Caco-2 (cell line): Measurements from ENCODE around the gene SLC2A9. TPM values are rescaled to one million over a fixed set of nuclear protein-coding genes. Genes with fewer than 3 reads are reported as not detected.
"Not testable (repeated sequence)": the region's sequence is repeated elsewhere in the genome, so short reads cannot be mapped to it uniquely, and the experiment has no call there.

Source experiments
- BruUV-seq: library from RNA; stranded (reverse); fragments of 400-500 nt; replicated peaks from 2 replicates; lab custom pipeline; 2021; lab: Mats Ljungman, UMichigan
- CTCF ChIA-PET: fragments of 300-600 bp; sonication (Branson Sonifier 250); formaldehyde crosslinking; loops from one replicate; lab custom pipeline; 2022; ENCODE audit warnings: antibody characterized with exemption; lab: Charles Lee
- POLR2A ChIA-PET: fragments of 300-600 bp; sonication (Branson Sonifier 250); formaldehyde crosslinking; loops from one replicate; lab custom pipeline; 2022; ENCODE audit warnings: antibody characterized with exemption; lab: Charles Lee
- DNase-seq, 2 experiments: peaks; one replicate each; pipeline versions ENCODE4 v3.0.0 to v3.0.0-alpha.2; 2020 to 2022
- H3K27me3 ChIP-seq: replicated peaks from 2 replicates; pipeline ENCODE4 v1.6.0; 2011; ENCODE audit warnings: low read length; ENCODE audit not compliant: control insufficient read depth, insufficient read depth
- H3K36me3 ChIP-seq: 2 replicates; pipeline ENCODE4 v1.5.1; 2011; ENCODE audit warnings: low read length; ENCODE audit not compliant: control insufficient read depth, insufficient read depth
- H3K4me1 ChIP-seq: fragments of 250-450 bp; sonication (Bioruptor Pico); 2 replicates; pipeline ENCODE4 v1.5.1; 2020; ENCODE audit warnings: mild to moderate bottlenecking
- H3K4me3 ChIP-seq: 2 replicates; pipeline ENCODE4 v1.5.1; 2011; ENCODE audit warnings: low read depth, mild to moderate bottlenecking, control low read depth, low read length
- H3K9me3 ChIP-seq: fragments of 250-450 bp; sonication (Bioruptor Pico); 2 replicates; pipeline ENCODE4 v1.5.1; 2020; ENCODE audit warnings: mild to moderate bottlenecking, moderate library complexity
- H3K27ac Mint-ChIP-seq: one replicate; pipeline ENCODE4 v1.8.0; 2022; ENCODE audit warnings: mixed read lengths; ENCODE audit not compliant: unreplicated experiment
- H3K27me3 Mint-ChIP-seq: one replicate; pipeline ENCODE4 v1.8.0; 2022; ENCODE audit warnings: mixed read lengths; ENCODE audit not compliant: insufficient read depth, unreplicated experiment
- H3K36me3 Mint-ChIP-seq: one replicate; pipeline ENCODE4 v1.8.0; 2022; ENCODE audit warnings: mild to moderate bottlenecking, mixed read lengths; ENCODE audit not compliant: insufficient read depth, unreplicated experiment
- H3K4me1 Mint-ChIP-seq: one replicate; pipeline ENCODE4 v1.8.0; 2022; ENCODE audit warnings: low read depth, mixed read lengths; ENCODE audit not compliant: unreplicated experiment
- H3K4me3 Mint-ChIP-seq: one replicate; pipeline ENCODE4 v1.8.0; 2022; ENCODE audit warnings: mild to moderate bottlenecking, moderate library complexity, mixed read lengths; ENCODE audit not compliant: unreplicated experiment
- H3K9me3 Mint-ChIP-seq: one replicate; pipeline ENCODE4 v1.8.0; 2022; ENCODE audit warnings: mixed read lengths; ENCODE audit not compliant: unreplicated experiment
- intact Hi-C: fragments of 100-400 bp; cut with micrococcal nuclease; formaldehyde crosslinking; loops from one replicate; pipeline ENCODE4 v1.10.0; 2022; ENCODE audit not compliant: unreplicated experiment
- total RNA-seq: library from RNA; stranded (reverse); gene quantifications from 2 replicates; pipeline ENCODE4 v1.2.3, GENCODE V29; 2022
- TF ChIP-seq, protein P1 (sequence below), 2 experiments: fragments of 200-600 bp in 1 of 2; IDR thresholded peaks; 1 replicate in 1 of 2; 2 replicates in 1 of 2; pipeline versions ENCODE4 v1.5.1 to v1.8.0; 2011 to 2022; ENCODE audit warnings: antibody characterized with exemption in 1 of 2, control low read depth in 1 of 2, inconsistent platforms in 1 of 2, low read depth in 1 of 2, low read length in 1 of 2, mild to moderate bottlenecking in 1 of 2, moderate library complexity in 1 of 2; ENCODE audit not compliant: insufficient read depth in 1 of 2, severe bottlenecking in 1 of 2, unreplicated experiment in 1 of 2

The SLC2A9 gene
- total RNA-seq, 1 experiment from 2014 or later, result 21.0 TPM

DNA sequence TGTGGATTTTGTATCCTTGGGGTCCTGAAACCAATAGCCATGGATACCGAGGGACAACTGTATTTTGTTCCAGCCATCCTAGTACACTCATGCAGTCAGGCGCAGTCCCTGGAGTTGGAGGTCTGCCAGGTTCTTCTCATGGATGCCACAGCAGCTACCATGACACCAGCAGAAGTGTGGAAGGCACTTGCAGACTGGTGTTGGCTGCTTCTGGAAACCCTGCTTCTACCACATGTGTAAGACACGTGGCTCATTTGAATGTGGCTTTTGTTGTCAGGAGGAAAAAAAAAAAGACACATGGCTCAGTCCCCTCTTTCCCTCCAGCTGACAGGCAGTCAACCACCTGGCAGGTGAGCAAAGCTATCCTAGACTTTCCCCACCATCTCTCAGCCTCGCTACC, 220.4 kb downstream of the SLC2A9 start:
- Histone ChIP-seq H3K9me3 (no peaks in the 10 kb centered on the region), H3K27me3 (no peaks in the 10 kb centered on the region), H3K4me1 (no peaks in the 10 kb centered on the region), H3K4me3 (no peak overlapping the region), H3K36me3 (no peaks in the 10 kb centered on the region)
- no peak overlapping the region for H3K4me3 Mint-ChIP-seq
- H3K27ac Mint-ChIP-seq, result no peak overlapping the region
- no peak for DNase-seq
- ChIA-PET POLR2A (no interaction called here), CTCF (no interaction called here)
- BruUV-seq, result no TSS peak
- intact Hi-C loops, result no loop called here
- TF ChIP-seq, protein P1, sequence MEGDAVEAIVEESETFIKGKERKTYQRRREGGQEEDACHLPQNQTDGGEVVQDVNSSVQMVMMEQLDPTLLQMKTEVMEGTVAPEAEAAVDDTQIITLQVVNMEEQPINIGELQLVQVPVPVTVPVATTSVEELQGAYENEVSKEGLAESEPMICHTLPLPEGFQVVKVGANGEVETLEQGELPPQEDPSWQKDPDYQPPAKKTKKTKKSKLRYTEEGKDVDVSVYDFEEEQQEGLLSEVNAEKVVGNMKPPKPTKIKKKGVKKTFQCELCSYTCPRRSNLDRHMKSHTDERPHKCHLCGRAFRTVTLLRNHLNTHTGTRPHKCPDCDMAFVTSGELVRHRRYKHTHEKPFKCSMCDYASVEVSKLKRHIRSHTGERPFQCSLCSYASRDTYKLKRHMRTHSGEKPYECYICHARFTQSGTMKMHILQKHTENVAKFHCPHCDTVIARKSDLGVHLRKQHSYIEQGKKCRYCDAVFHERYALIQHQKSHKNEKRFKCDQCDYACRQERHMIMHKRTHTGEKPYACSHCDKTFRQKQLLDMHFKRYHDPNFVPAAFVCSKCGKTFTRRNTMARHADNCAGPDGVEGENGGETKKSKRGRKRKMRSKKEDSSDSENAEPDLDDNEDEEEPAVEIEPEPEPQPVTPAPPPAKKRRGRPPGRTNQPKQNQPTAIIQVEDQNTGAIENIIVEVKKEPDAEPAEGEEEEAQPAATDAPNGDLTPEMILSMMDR (IDR thresholded peaks at IDR 0.05; ENCODE audit: insufficient read depth in 1 of 2, low read depth in 1 of 2, low read length in 1 of 2, severe bottlenecking in 1 of 2, unreplicated experiment in 1 of 2), result no peak
- H3K4me1 Mint-ChIP-seq, result no peaks in the 10 kb centered on the region
- H3K36me3 Mint-ChIP-seq, result no peaks in the 10 kb centered on the region
- peaks cover 5% of the 10 kb centered on the region for H3K27me3 Mint-ChIP-seq
- H3K9me3 Mint-ChIP-seq, result no peaks in the 10 kb centered on the region

DNA sequence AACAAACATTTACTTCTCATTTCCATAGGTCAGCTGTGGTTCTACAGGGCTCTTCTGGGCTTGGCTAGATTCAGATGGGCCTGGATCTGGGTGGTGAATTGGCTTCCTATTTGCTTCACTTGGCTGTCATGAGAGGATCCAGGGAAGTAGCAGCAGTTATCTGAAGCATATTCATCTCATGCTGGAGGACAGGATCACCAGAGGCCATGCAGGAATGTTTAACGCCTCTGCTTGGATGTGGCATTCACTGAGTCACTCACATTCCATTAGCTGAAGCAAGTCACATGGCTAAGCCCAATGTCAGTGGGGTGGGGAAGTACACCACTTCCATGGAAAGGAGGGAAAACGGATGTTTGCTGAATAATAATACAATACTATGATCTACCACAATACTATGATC, 224.7 kb downstream of the SLC2A9 start:
- H3K9me3 Mint-ChIP-seq, H3K36me3 Mint-ChIP-seq, H3K4me1 ChIP-seq, H3K4me3 ChIP-seq, H3K4me3 Mint-ChIP-seq, H3K27me3 Mint-ChIP-seq, CTCF ChIA-PET, intact Hi-C loops, H3K27me3 ChIP-seq, H3K36me3 ChIP-seq, DNase-seq, POLR2A ChIA-PET, BruUV-seq, H3K9me3 ChIP-seq, H3K4me1 Mint-ChIP-seq, H3K27ac Mint-ChIP-seq: not testable (repeated sequence)

DNA sequence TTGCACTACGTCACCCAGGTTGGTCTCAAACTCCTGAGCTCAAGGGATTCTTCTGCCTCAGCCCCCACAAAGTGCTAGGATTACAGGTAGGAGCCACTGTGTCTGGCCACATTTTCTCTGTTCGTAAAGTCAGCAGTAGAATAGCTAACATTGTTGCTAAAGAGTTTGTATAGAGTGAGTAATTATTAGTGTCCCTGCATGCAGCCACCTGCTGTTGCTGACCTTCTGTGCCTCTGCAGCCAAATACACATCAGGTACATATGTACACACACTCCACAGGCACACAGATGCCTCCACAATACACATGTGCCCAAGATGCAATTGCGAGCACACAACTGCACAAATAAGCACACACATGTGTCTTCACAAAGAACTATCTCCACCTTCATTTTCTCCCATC, 228.9 kb downstream of the SLC2A9 start:
- Histone ChIP-seq H3K4me1 (no peaks in the 10 kb centered on the region), H3K9me3 (no peaks in the 10 kb centered on the region), H3K27me3 (no peaks in the 10 kb centered on the region), H3K36me3 (no peaks in the 10 kb centered on the region), H3K4me3 (no peak overlapping the region)
- ChIA-PET CTCF (no interaction called here), POLR2A (no interaction called here)
- Mint-ChIP-seq H3K27me3 (peaks cover 4% of the 10 kb centered on the region), H3K36me3 (no peaks in the 10 kb centered on the region), H3K4me3 (no peak overlapping the region), H3K27ac (no peak overlapping the region), H3K9me3 (no peaks in the 10 kb centered on the region), H3K4me1 (no peaks in the 10 kb centered on the region)
- TF ChIP-seq, protein P1 (IDR thresholded peaks at IDR 0.05; ENCODE audit: insufficient read depth in 1 of 2, low read depth in 1 of 2, low read length in 1 of 2, severe bottlenecking in 1 of 2, unreplicated experiment in 1 of 2), result no peak
- intact Hi-C loops, result no loop called here
- BruUV-seq, result no TSS peak
- no peak for DNase-seq

DNA sequence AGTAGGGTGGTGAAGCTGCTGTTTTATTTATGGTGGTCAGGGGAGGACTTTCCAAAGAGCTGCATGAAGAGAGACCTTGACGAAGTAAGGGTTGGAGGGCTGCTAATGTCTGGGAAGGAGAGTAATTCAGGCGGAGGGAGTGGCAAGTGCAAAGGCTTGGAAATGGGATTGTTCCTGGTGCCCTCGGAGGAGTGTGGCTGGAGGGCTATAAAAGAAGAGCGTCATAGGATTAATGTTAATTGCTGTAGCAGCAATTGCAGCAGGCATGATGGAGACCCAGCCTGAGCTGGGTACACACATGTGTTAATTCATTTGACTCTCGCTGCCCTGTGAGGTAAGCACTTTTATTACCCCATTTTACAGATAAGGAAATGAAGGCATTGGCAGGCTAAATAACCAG, 235.4 kb downstream of the SLC2A9 start:
- H3K4me3 ChIP-seq, BruUV-seq, H3K36me3 Mint-ChIP-seq, H3K27ac Mint-ChIP-seq, H3K36me3 ChIP-seq, H3K4me1 ChIP-seq, H3K4me1 Mint-ChIP-seq, H3K9me3 Mint-ChIP-seq, DNase-seq, H3K9me3 ChIP-seq, H3K4me3 Mint-ChIP-seq, H3K27me3 ChIP-seq, POLR2A ChIA-PET, CTCF ChIA-PET, intact Hi-C loops: not testable (repeated sequence)
- peaks cover 17% of the 10 kb centered on the region for H3K27me3 Mint-ChIP-seq
